CD4-positive, CD25-positive, alpha-beta regulatory T cell (primary cell): ENCODE results near the gene DNAI4. TPM values are rescaled to one million over a fixed set of nuclear protein-coding genes. Genes with fewer than 3 reads are reported as not detected.
"Not testable (repeated sequence)": the region's sequence is repeated elsewhere in the genome, so short reads cannot be mapped to it uniquely, and the experiment has no call there.

ENCODE experiments used
- ATAC-seq, 2 donors: fragments of 150-1000 bp; cut with Tn5 transposase; one replicate each; pipeline ENCODE4 v1.10.0; 2021; ENCODE audit warnings: low read depth in 2 of 2, moderate number of reproducible peaks in 2 of 2, moderate library complexity in 1 of 2
- DNase-seq, 3 donors: peaks; one replicate each; pipeline versions ENCODE4 v3.0.0 to v3.0.0-alpha.2; 2012 to 2022; ENCODE audit warnings: mixed read lengths in 1 of 3
- H3K27ac ChIP-seq: one replicate; pipeline ENCODE4 v1.7.0; 2013; ENCODE audit warnings: mild to moderate bottlenecking, low read length; ENCODE audit not compliant: insufficient read depth, poor library complexity, severe bottlenecking
- H3K27me3 ChIP-seq: one replicate; pipeline ENCODE4 v1.7.0; 2013; ENCODE audit warnings: low read length; ENCODE audit not compliant: control insufficient read depth, insufficient read depth
- H3K36me3 ChIP-seq: one replicate; pipeline ENCODE4 v1.7.0; 2013; ENCODE audit warnings: mild to moderate bottlenecking, low read length, moderate library complexity; ENCODE audit not compliant: control insufficient read depth, insufficient read depth
- H3K4me1 ChIP-seq: 2 replicates; pipeline ENCODE4 v1.7.0; 2013; ENCODE audit warnings: mild to moderate bottlenecking, low read length; ENCODE audit not compliant: insufficient read depth, control insufficient read depth, poor library complexity, severe bottlenecking
- H3K4me3 ChIP-seq: one replicate; pipeline ENCODE4 v1.7.0; 2013; ENCODE audit warnings: low read depth, mild to moderate bottlenecking, low read length, moderate library complexity
- H3K9me3 ChIP-seq, 2 experiments: 1 replicate in 1 of 2; 2 replicates in 1 of 2; pipeline ENCODE4 v1.7.0; 2013; ENCODE audit warnings: low read length in 2 of 2, mild to moderate bottlenecking in 1 of 2, moderate library complexity in 1 of 2; ENCODE audit not compliant: control insufficient read depth in 2 of 2
- H3K27ac Mint-ChIP-seq, 3 donors: one replicate each; pipeline ENCODE4 v1.8.0; 2020 to 2022; ENCODE audit warnings: mild to moderate bottlenecking in 3 of 3, mixed read lengths in 3 of 3, moderate library complexity in 2 of 3
- H3K27me3 Mint-ChIP-seq: one replicate; pipeline ENCODE4 v1.8.0; 2022; ENCODE audit warnings: mild to moderate bottlenecking, mixed read lengths
- H3K36me3 Mint-ChIP-seq: one replicate; pipeline ENCODE4 v1.8.0; 2020; ENCODE audit warnings: mixed read lengths
- H3K4me1 Mint-ChIP-seq, 4 donors: one replicate each; pipeline ENCODE4 v1.8.0; 2020 to 2022; ENCODE audit warnings: mixed read lengths in 4 of 4, mild to moderate bottlenecking in 1 of 4
- H3K4me3 Mint-ChIP-seq, 4 donors: one replicate each; pipeline ENCODE4 v1.8.0; 2020 to 2022; ENCODE audit warnings: mild to moderate bottlenecking in 4 of 4, mixed read lengths in 4 of 4, moderate library complexity in 3 of 4
- H3K9me3 Mint-ChIP-seq, 7 donors: one replicate each; pipeline ENCODE4 v1.8.0; 2020 to 2022; ENCODE audit warnings: mixed read lengths in 7 of 7, mild to moderate bottlenecking in 3 of 7, moderate library complexity in 2 of 7
- polyA plus RNA-seq, 4 donors: library from polyadenylated mRNA; unstranded; fragments of 300-500 nt; fragmentation: Illumina TruSeq; gene quantifications; one replicate each; pipeline ENCODE4 v1.2.3, GENCODE V29; 2021
- total RNA-seq: library from RNA; stranded (reverse); gene quantifications from one replicate; pipeline ENCODE4 v1.2.3, GENCODE V29; 2022

The DNAI4 gene, protein sequence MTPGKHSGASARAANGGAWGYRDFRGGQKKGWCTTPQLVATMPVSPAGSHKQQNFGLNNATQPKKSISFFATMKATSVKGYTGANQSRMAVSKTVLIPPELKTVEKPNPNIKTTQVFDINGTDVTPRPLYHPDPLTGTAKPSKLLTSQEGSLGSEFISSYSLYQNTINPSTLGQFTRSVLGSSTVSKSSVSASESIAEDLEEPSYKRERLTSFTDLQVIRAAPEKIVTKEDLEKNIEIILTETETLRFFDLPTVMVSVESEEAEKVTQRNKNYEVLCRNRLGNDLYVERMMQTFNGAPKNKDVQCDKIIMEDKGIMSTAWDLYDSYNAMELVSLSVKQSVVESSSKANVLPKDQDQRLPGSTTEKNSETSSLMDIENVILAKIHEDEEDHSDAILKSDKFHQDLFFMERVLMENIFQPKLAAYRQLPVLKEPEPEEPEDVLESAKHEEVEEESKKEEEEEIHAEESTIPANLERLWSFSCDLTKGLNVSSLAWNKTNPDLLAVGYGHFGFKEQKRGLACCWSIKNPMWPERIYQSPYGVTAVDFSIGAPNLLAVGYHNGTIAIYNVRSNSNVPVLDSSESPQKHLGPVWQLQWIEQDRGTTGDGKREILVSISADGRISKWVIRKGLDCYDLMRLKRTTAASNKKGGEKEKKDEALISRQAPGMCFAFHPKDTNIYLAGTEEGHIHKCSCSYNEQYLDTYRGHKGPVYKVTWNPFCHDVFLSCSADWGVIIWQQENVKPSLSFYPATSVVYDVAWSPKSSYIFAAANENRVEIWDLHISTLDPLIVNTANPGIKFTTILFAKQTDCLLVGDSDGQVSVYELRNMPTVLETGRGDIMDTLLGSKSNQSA
- total RNA-seq = 3.2 TPM
- polyA plus RNA-seq = 1 to 10 TPM in 2 of 4 donors, under 1 TPM in 2; 0.45 to 2.0 (median 1.4) TPM

DNA sequence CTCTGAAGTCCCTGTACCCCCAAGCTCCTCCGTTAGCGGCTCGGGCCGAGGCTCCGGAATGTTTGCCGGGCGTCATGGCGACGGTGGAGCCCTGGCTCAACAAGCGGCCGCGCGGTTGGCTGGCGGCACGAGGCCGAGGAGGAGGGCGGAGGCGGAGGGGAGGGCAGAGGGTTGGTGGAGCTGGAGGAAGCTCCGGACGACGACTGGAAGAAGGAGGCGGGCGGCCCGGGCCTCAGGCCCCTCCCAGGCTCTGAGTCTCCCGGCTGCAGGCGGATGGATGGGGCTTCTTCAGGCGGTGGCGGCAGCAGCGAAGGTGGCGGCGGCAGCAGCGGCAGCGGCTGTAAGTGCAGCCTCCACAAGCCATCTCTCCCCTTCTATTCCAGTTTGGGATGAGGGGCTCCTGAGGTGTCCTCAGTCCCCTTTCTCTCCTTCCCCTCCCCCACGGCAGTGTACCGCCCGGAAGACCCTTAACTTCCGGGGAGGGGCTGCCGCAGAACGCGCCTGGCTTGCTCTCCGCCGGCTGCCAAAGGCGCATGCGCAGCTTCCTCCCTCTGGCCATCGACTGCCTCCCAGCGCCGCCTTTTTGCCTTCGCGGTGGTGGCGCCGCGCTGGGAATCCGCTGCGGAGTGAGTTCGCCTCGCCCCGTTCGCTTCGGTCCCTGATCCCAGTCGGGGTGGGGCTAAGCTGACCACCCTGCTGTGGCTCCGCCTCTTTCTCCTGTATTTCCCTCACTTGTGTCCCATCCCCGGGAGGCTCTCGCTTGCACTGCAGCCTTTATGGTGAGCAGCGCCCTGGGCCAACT is at the start of gene DNAI4, which contains the start of gene MIER1:
Gene DNAI4 (minus strand): TSS at position 101 of the 802 bp plus-strand sequence. CDS start 25 bp downstream, at position 76.
Gene MIER1 (plus strand): TSS at position 235 of the 802 bp plus-strand sequence. CDS start 39 bp downstream, at position 274.
- Mint-ChIP-seq H3K27ac (peak within 1 kb of the TSS; percentile 90 to 97 (median 95)), H3K9me3 (no peaks in the 10 kb centered on the region), H3K27me3 (peaks cover 10% of the 10 kb centered on the region), H3K4me1 (peaks cover 41 to 62% (median 54%) of the 10 kb centered on the region in 4 donors), H3K4me3 (peak within 1 kb of the TSS; percentile 95 to 99 (median 98)), H3K36me3 (no peaks in the 10 kb centered on the region)
- ATAC-seq (peak; percentile 95 to 96), DNase-seq (peak; percentile 96 to 98 (median 97))
- peak within 1 kb of the TSS; percentile 91 for H3K4me3 ChIP-seq
- H3K36me3 ChIP-seq = no peaks in the 10 kb centered on the region
- no peaks in the 10 kb centered on the region for H3K27me3 ChIP-seq
- H3K9me3 ChIP-seq = no peaks in the 10 kb centered on the region
- peaks cover 36% of the 10 kb centered on the region for H3K4me1 ChIP-seq
- peak within 1 kb of the TSS; percentile 95 for H3K27ac ChIP-seq

DNA sequence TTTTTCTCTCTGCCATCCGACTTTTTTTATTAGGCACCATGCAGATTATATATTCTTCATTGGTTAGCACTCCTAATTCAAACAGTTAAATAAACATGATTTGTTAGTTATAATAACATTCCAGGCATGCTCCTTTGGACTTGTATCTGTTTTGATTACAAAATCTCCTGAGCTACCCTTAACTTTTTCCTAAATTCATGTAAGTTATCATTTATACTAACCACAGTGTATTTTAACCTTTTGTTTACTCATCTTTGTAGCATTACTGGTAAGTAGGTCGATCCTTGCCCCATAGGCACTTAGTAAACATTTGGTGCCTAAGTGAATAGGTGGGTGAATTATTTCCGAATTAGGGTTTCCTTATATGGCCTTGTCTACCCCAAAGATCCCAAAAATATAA is 43.9 kb upstream of the DNAI4 start:
- Mint-ChIP-seq H3K27me3 (no peaks in the 10 kb centered on the region), H3K4me3 (no peak overlapping the region), H3K36me3 (peaks cover 57% of the 10 kb centered on the region), H3K4me1 (peaks cover 26 to 39% (median 31%) of the 10 kb centered on the region in 4 donors), H3K9me3 (peaks cover 0 to 8% (median 3%) of the 10 kb centered on the region in 7 donors), H3K27ac (peak overlapping the region in 1 of 3 donors; percentile 79)
- H3K27ac ChIP-seq = no peak overlapping the region
- peaks cover 65% of the 10 kb centered on the region for H3K36me3 ChIP-seq
- H3K4me1 ChIP-seq = no peaks in the 10 kb centered on the region
- DNase-seq (no peak), ATAC-seq (no peak)
- no peaks in the 10 kb centered on the region for H3K27me3 ChIP-seq
- H3K4me3 ChIP-seq = no peak overlapping the region
- no peaks in the 10 kb centered on the region for H3K9me3 ChIP-seq

DNA sequence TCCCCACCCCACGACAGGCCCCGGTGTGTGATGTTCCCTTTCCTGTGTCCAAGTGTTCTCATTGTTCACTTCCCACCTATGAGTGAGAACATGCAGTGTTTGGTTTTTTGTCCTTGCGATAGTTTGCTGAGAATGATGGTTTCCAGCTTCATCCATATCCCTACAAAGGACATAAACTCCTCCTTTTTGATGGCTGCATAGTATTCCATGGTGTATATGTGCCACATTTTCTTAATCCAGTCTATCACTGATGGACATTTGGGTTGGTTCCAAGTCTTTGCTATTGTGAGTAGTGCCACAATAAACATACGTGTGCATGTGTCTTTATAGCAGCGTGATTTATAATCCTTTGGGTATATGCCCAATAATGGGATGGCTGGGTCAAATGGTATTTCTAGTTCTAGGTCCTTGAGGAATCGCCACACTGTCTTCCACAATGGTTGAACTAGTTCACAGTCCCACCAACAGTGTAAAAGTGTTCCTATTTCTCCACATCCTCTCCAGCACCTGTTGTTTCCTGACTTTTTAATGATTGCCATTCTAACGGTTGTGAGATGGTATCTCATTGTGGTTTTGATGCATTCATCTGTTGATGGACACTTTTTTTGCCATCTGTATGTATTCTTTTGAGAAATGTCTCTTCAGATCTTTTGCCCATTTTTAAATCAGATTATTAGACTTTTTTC is 41.7 kb upstream of the DNAI4 start:
- H3K27me3 ChIP-seq, H3K4me1 ChIP-seq, DNase-seq, H3K4me3 Mint-ChIP-seq, H3K4me3 ChIP-seq, ATAC-seq, H3K9me3 ChIP-seq, H3K27ac ChIP-seq, H3K27me3 Mint-ChIP-seq, H3K9me3 Mint-ChIP-seq: not testable (repeated sequence)
- H3K36me3 Mint-ChIP-seq = peaks cover 63% of the 10 kb centered on the region
- peaks cover 29 to 35% (median 31%) of the 10 kb centered on the region in 4 donors for H3K4me1 Mint-ChIP-seq
- peak overlapping the region in 1 of 3 donors; percentile 23 for H3K27ac Mint-ChIP-seq
- H3K36me3 ChIP-seq = peaks cover 70% of the 10 kb centered on the region

GRCh38 chr1:66957938-66958337 is 33.3 kb upstream of the DNAI4 start:
- Histone ChIP-seq H3K4me1 (peaks cover 7% of the 10 kb centered on the region), H3K27ac (peak overlapping the region; percentile 16), H3K4me3 (no peak overlapping the region), H3K27me3 (no peaks in the 10 kb centered on the region), H3K36me3 (peaks cover 65% of the 10 kb centered on the region), H3K9me3 (no peaks in the 10 kb centered on the region)
- DNase-seq (no peak), ATAC-seq (no peak)
- Mint-ChIP-seq H3K9me3 (no peaks in the 10 kb centered on the region), H3K36me3 (peaks cover 58% of the 10 kb centered on the region), H3K4me3 (no peak overlapping the region), H3K27me3 (no peaks in the 10 kb centered on the region), H3K27ac (peak overlapping the region in 1 of 3 donors; percentile 4), H3K4me1 (peaks cover 47 to 65% (median 55%) of the 10 kb centered on the region in 4 donors)

DNA sequence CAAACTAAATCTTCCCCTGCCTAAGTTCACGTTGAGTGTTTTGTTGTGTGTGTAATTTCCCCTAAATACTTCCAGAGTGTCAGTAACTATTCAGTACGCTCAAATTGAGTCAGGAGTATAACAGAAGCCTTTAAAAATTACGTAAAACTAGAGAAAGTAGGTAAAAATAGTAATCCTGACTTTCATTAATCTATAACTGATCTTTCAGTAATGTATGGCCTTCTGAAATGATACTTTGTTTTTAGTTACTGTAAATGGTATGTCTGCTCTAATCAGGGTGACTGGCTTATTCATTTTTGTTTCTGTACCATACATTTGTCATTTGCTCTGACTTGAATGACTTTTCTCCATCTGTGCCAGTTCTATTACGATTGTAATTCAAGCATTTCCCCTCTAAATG is 29.6 kb upstream of the DNAI4 start:
- peaks cover 68% of the 10 kb centered on the region for H3K36me3 ChIP-seq
- no peak for ATAC-seq

DNA sequence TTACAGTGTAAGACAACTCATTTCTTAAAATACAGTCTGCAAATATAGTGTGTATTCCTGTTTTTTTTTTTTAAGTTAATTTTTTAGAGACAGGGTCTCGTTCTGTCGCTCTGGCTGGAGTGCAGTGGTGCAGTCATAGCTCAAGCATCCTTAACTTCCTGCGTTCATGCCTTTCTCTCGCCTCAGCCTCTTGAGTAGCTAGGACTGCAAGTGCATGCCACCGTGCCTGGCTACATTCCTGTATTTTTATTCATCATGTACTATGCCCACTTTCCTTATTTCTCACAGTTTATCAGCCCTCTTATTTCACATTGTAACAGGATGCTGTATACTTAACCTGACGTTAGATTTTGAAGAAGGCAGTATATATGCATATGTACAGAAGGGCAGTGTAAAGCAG is 26.9 kb upstream of the DNAI4 start:
- no peaks in the 10 kb centered on the region for H3K27me3 Mint-ChIP-seq
- H3K4me1 Mint-ChIP-seq = peaks cover 23 to 79% (median 46%) of the 10 kb centered on the region in 4 donors
- Histone ChIP-seq H3K27me3 (no peaks in the 10 kb centered on the region), H3K9me3 (no peaks in the 10 kb centered on the region), H3K4me3 (no peak overlapping the region), H3K4me1 (no peaks in the 10 kb centered on the region), H3K36me3 (peaks cover 71% of the 10 kb centered on the region), H3K27ac (no peak overlapping the region)
- DNase-seq (no peak), ATAC-seq (no peak)
- no peak overlapping the region for H3K27ac Mint-ChIP-seq
- peaks cover 0 to 1% (median 0%) of the 10 kb centered on the region in 7 donors for H3K9me3 Mint-ChIP-seq
- H3K4me3 Mint-ChIP-seq = no peak overlapping the region
- peaks cover 61% of the 10 kb centered on the region for H3K36me3 Mint-ChIP-seq

More for the DNA sequence above, 29.6 kb upstream of the DNAI4 start:
- Histone ChIP-seq H3K27me3 (no peaks in the 10 kb centered on the region), H3K9me3 (no peaks in the 10 kb centered on the region), H3K4me1 (no peaks in the 10 kb centered on the region), H3K4me3 (no peak overlapping the region), H3K27ac (no peak overlapping the region)
- Mint-ChIP-seq H3K36me3 (peaks cover 60% of the 10 kb centered on the region), H3K4me1 (peaks cover 33 to 70% (median 46%) of the 10 kb centered on the region in 4 donors), H3K9me3 (peaks cover 0 to 1% (median 0%) of the 10 kb centered on the region in 7 donors), H3K27ac (peak overlapping the region; percentile 59 to 67 (median 63)), H3K4me3 (peak overlapping the region in 1 of 4 donors; percentile 37), H3K27me3 (no peaks in the 10 kb centered on the region)
- no peak for DNase-seq
